Esophagus squamous epithelium (tissue), 5 donors: ENCODE results near the gene ST6GALNAC3. TPM values are rescaled to one million over a fixed set of nuclear protein-coding genes. Genes with fewer than 3 reads are reported as not detected.

Experiments used
- DNase-seq: peaks from one replicate; lab custom pipeline; 2025; lab: John Stamatoyannopoulos, UW
- H3K27ac ChIP-seq, 4 donors: fragments of 200-600 bp; sonication (generic); one replicate each; pipeline ENCODE4 v1.5.1; 2016 to 2019; ENCODE audit warnings: mild to moderate bottlenecking in 1 of 4
- H3K27me3 ChIP-seq, 4 donors: fragments of 200-600 bp; sonication (generic); 1 replicate in 3 of 4; 2 replicates in 1 of 4; pipeline versions ENCODE4 v1.5.1 to v1.6.0; 2017 to 2021; ENCODE audit warnings: antibody characterized with exemption in 1 of 4
- H3K36me3 ChIP-seq, 3 donors: fragments of 200-600 bp; sonication (generic); one replicate each; pipeline ENCODE4 v1.5.1; 2016 to 2019
- H3K4me1 ChIP-seq, 3 donors: fragments of 200-600 bp; sonication (generic); one replicate each; pipeline ENCODE4 v1.5.1; 2017 to 2019
- H3K4me3 ChIP-seq, 4 donors: fragments of 200-600 bp; sonication (generic); 1 replicate in 3 of 4; 2 replicates in 1 of 4; pipeline ENCODE4 v1.5.1; 2016 to 2019; ENCODE audit warnings: mild to moderate bottlenecking in 2 of 4, moderate library complexity in 1 of 4
- H3K9me3 ChIP-seq, 3 donors: fragments of 200-600 bp; sonication (generic); one replicate each; pipeline ENCODE4 v1.5.1; 2016 to 2019
- POLR2A ChIP-seq, 4 donors: fragments of 450-650 bp; IDR thresholded peaks; one replicate each; pipeline ENCODE4 v1.6.1; 2017; ENCODE audit warnings: antibody characterized with exemption in 4 of 4, mild to moderate bottlenecking in 4 of 4, moderate library complexity in 3 of 4
- WGBS, 2 donors: methylation state at CpG; one replicate each; pipeline ENCODE4 v1.1.5; 2018; 5-methylcytosine and 5-hydroxymethylcytosine counted together
- intact Hi-C: fragments of 100-400 bp; cut with DNase I; formaldehyde crosslinking; loops from one replicate; pipeline ENCODE4 v1.15.0; 2022
- total RNA-seq, 4 donors: library from RNA; depleted of rRNA; stranded (reverse); fragments of >200 nt; gene quantifications; one replicate each; pipeline ENCODE4 v1.1.0, GENCODE V29; 2016
- TF ChIP-seq, protein P1 (sequence below), 6 experiments: fragments of 450-650 bp in 4 of 6; fragments of 200-600 bp in 2 of 6; sonication (generic) in 2 of 6; IDR thresholded peaks; one replicate each; pipeline ENCODE4 v1.5.1; 2016 to 2019; ENCODE audit warnings: antibody characterized with exemption in 6 of 6, mild to moderate bottlenecking in 4 of 6, moderate library complexity in 4 of 6
- donor health status: DM: yes; HTN: yes; CAD: no.

Gene ST6GALNAC3
- total RNA-seq, 4 donors from 2014 or later: 0.27 to 4.3 (median 2.2) TPM

DNA sequence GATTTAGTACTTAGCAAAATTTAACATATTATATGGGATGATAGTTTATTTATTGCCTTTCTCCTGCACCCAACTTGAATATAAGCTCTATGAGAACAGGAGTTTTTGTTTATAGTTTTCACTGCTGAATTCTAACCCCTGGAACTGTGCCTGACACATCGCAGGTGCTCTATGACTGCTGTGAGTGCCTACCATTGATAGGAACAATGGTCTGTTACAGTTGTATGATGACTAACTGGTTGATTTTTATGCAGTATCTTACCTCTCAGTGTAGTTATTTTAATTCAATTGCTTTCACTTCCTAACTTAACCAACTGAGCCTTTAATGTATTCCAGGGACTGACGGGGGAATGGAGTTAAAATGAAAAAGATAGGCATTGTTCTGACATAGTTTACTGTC lies 336.0 kb downstream of the ST6GALNAC3 start:
- intact Hi-C loops: no loop called here

DNA sequence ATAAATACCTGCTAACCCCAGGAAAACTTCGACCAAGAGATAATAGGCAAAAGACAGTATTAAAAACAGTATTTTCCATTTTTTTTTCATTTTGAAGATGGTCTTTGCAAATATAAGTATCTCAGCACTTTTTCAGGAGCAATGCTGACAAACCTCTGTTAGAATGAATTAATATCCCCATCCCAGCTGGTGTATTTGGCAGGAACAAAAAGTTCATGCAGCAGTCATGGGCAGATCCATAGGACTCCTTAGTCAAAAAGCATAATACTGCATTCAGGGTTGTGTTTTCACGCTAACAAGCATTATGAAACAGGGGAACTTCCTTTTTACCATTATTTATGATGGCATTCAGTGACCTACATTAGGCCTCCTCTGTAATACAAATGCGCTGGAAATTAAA lies 344.0 kb downstream of the ST6GALNAC3 start:
- DNase-seq: no peak
- TF ChIP-seq, protein P1, sequence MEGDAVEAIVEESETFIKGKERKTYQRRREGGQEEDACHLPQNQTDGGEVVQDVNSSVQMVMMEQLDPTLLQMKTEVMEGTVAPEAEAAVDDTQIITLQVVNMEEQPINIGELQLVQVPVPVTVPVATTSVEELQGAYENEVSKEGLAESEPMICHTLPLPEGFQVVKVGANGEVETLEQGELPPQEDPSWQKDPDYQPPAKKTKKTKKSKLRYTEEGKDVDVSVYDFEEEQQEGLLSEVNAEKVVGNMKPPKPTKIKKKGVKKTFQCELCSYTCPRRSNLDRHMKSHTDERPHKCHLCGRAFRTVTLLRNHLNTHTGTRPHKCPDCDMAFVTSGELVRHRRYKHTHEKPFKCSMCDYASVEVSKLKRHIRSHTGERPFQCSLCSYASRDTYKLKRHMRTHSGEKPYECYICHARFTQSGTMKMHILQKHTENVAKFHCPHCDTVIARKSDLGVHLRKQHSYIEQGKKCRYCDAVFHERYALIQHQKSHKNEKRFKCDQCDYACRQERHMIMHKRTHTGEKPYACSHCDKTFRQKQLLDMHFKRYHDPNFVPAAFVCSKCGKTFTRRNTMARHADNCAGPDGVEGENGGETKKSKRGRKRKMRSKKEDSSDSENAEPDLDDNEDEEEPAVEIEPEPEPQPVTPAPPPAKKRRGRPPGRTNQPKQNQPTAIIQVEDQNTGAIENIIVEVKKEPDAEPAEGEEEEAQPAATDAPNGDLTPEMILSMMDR (IDR thresholded peaks at IDR 0.05): no peak
- no peak for TF ChIP-seq POLR2A (IDR thresholded peaks at IDR 0.05)
- H3K9me3 ChIP-seq: no peaks in the 10 kb centered on the region
- no peaks in the 10 kb centered on the region for H3K27me3 ChIP-seq
- no peaks in the 10 kb centered on the region for H3K36me3 ChIP-seq
- no peak overlapping the region for H3K27ac ChIP-seq
- WGBS, 2 donors: 83 to 85% methylated on average over 3 of the region's 3 CpGs
- H3K4me1 ChIP-seq: no peaks in the 10 kb centered on the region
- H3K4me3 ChIP-seq: no peak overlapping the region
- intact Hi-C loops: no loop called here

More for the DNA sequence above, 336.0 kb downstream of the ST6GALNAC3 start:
- TF ChIP-seq, protein P1 (IDR thresholded peaks at IDR 0.05): no peak
- no peak for TF ChIP-seq POLR2A (IDR thresholded peaks at IDR 0.05)
- no peaks in the 10 kb centered on the region for H3K36me3 ChIP-seq
- no peaks in the 10 kb centered on the region for H3K27me3 ChIP-seq
- H3K27ac ChIP-seq: no peak overlapping the region
- no peaks in the 10 kb centered on the region for H3K4me1 ChIP-seq
- H3K4me3 ChIP-seq: no peak overlapping the region
- WGBS, 2 donors: 85 to 92% methylated on average over 2 of the region's 2 CpGs
- no peaks in the 10 kb centered on the region for H3K9me3 ChIP-seq
- no peak for DNase-seq

DNA sequence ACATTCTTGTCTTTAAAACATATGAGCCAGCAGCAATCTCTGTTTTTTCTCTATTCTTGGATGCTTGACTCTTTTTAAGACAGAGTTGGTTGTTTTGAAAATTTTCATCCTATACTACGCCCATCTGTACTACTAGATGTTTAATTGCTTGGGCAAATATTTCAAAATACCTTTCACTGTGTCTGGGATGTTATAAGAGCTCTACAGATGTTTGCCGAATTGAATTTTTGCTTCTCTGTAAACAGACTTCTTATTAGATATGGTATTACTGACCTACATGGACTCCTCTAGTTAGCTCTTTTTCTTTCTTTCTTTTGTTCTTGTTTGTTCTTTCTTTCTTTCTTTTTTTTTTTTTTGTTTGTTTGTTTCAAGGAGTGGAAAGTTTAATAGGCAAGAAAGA lies 345.1 kb downstream of the ST6GALNAC3 start:
- Histone ChIP-seq H3K9me3 (no peaks in the 10 kb centered on the region), H3K36me3 (no peaks in the 10 kb centered on the region), H3K4me3 (no peak overlapping the region), H3K27me3 (no peaks in the 10 kb centered on the region), H3K4me1 (no peaks in the 10 kb centered on the region), H3K27ac (no peak overlapping the region)
- no peak for DNase-seq
- TF ChIP-seq, protein P1 (IDR thresholded peaks at IDR 0.05): no peak
- TF ChIP-seq POLR2A (IDR thresholded peaks at IDR 0.05): no peak
- 55 to 74% methylated on average over 2 of the region's 2 CpGs for WGBS, 2 donors
- intact Hi-C loops: no loop called here

DNA sequence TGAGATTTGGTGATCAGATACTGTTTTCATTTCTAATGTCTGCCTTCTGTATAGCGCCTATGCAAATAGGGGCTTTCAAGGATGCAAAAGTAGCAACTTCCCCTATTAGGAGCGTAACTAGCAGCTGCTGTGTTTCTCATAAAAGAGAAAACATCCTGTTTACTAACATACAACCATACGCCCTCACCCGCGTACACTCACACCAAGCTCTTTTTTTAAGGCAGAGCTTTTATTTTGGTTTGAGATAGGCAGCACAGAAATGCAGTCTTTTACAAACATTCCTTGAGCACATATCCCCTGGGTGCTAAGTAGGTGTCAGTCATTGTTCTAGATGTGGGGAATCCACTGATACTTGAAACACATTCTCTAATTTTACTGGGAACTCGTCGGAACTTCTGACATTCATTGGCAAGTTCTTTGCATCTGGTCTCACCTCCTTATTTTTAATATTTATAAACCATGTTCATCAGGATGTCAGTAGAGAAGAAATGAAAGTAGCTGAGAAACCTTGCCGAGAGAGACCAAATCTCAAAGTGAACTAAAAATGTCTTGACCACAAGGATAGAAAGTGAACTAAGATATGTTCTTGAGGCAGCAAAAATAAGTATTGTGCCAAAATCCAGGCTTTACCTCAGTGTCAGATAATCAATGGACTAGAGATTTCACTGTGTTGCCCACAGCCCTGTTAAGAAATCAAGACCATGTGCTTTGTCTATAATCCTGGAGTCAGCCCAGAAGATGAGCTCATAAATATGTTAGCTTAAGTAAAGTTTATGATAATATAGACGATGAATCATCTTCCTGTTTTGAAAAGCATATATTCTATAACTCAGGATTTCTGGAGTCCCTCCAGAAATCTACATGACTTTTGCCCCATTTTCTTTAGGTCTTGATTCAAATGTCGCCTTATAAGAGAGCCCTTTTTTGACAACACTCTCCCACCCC lies 350.9 kb downstream of the ST6GALNAC3 start:
- H3K4me3 ChIP-seq: peak overlapping the region in 1 of 4 donors; percentile 12
- DNase-seq: no peak
- intact Hi-C loops: no loop called here
- 58 to 69% methylated on average over 10 of the region's 10 CpGs for WGBS, 2 donors
- no peaks in the 10 kb centered on the region for H3K27me3 ChIP-seq
- no peaks in the 10 kb centered on the region for H3K36me3 ChIP-seq
- TF ChIP-seq, protein P1 (IDR thresholded peaks at IDR 0.05): no peak
- TF ChIP-seq POLR2A (IDR thresholded peaks at IDR 0.05): no peak
- no peaks in the 10 kb centered on the region for H3K9me3 ChIP-seq
- H3K4me1 ChIP-seq: no peaks in the 10 kb centered on the region
- no peak overlapping the region for H3K27ac ChIP-seq

DNA sequence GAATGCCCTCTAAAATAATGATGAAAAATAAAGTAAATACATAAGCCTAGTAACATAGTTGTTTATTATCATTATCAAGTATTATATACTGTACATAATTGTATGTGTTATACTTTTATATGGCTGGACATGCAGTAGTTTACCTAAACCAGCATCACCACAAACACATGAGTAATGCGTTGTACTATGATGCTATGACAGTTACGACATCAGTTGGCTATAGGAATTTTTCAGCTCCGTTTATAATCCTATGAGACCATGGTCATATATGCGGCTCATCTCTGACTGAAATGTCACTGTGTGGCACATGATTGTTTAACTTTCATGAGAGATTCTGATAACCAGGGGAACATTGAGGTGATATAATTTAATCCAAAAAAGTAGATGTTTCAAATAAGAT lies 352.1 kb downstream of the ST6GALNAC3 start:
- WGBS, 2 donors: 87 to 91% methylated on average over 4 of the region's 4 CpGs
- TF ChIP-seq, protein P1 (IDR thresholded peaks at IDR 0.05): no peak
- no peak for TF ChIP-seq POLR2A (IDR thresholded peaks at IDR 0.05)
- no peaks in the 10 kb centered on the region for H3K27me3 ChIP-seq
- intact Hi-C loops: no loop called here
- no peaks in the 10 kb centered on the region for H3K4me1 ChIP-seq
- no peak overlapping the region for H3K4me3 ChIP-seq
- no peak overlapping the region for H3K27ac ChIP-seq
- H3K36me3 ChIP-seq: no peaks in the 10 kb centered on the region
- no peaks in the 10 kb centered on the region for H3K9me3 ChIP-seq
- no peak for DNase-seq
